Osteoblast (primary cell): ENCODE data around the gene SERPINB5. TPM values are rescaled to one million over a fixed set of nuclear protein-coding genes. Genes with fewer than 3 reads are reported as not detected.
A peak's percentile ranks its signal among the peaks of the same experiment; 100 is the strongest.

ENCODE experiments used
- DNase-seq: peaks from one replicate; pipeline ENCODE4 v3.0.0; 2011; ENCODE audit warnings: low spot score, mixed read lengths; ENCODE audit not compliant: insufficient read length; ENCODE audit errors: missing footprints
- H2AFZ ChIP-seq: 2 replicates; pipeline ENCODE4 v1.6.0; 2011; ENCODE audit warnings: mild to moderate bottlenecking, low read length
- H3K27ac ChIP-seq: 2 replicates; pipeline ENCODE4 v1.5.1; 2011; ENCODE audit warnings: mild to moderate bottlenecking, low read depth, low read length, moderate library complexity
- H3K27me3 ChIP-seq: 2 replicates; pipeline ENCODE4 v1.6.0; 2012; ENCODE audit warnings: mild to moderate bottlenecking, control low read depth, inconsistent platforms, low read length, moderate library complexity; ENCODE audit not compliant: insufficient read depth
- H3K36me3 ChIP-seq: 2 replicates; pipeline ENCODE4 v1.5.1; 2011; ENCODE audit warnings: mild to moderate bottlenecking, low read length, control low read depth, moderate library complexity; ENCODE audit not compliant: insufficient read depth
- H3K4me1 ChIP-seq: 2 replicates; pipeline ENCODE4 v1.5.1; 2011; ENCODE audit warnings: mild to moderate bottlenecking, low read length, control low read depth, moderate library complexity; ENCODE audit not compliant: insufficient read depth
- H3K4me2 ChIP-seq: 2 replicates; pipeline ENCODE4 v1.6.0; 2011; ENCODE audit warnings: mild to moderate bottlenecking, low read length; ENCODE audit not compliant: insufficient read depth
- H3K4me3 ChIP-seq: fragments of 200-600 bp; sonication (generic); 3 replicates; pipeline ENCODE4 v1.5.1; 2012; ENCODE audit warnings: mild to moderate bottlenecking, low read length, inconsistent platforms; ENCODE audit not compliant: insufficient read depth
- H3K79me2 ChIP-seq: 2 replicates; pipeline ENCODE4 v1.6.0; 2012; ENCODE audit warnings: mild to moderate bottlenecking, low read length, control low read depth, inconsistent platforms; ENCODE audit not compliant: insufficient read depth
- H3K9me3 ChIP-seq: 2 replicates; pipeline ENCODE4 v1.5.1; 2011; ENCODE audit warnings: low read depth, low read length, control low read depth
- H4K20me1 ChIP-seq: 2 replicates; pipeline ENCODE4 v1.6.0; 2012; ENCODE audit warnings: mild to moderate bottlenecking, low read length, control low read depth; ENCODE audit not compliant: insufficient read depth
- total RNA-seq: library from RNA; depleted of rRNA; stranded (reverse); fragments of >200 nt; gene quantifications from 2 replicates; pipeline ENCODE4 v1.2.3, GENCODE V29; 2012
- TF ChIP-seq, protein P1 (sequence below): IDR thresholded peaks from 2 replicates; pipeline ENCODE4 v1.5.1; 2011; ENCODE audit warnings: mild to moderate bottlenecking, low read depth, low read length, moderate library complexity; ENCODE audit errors: extremely low read depth

SERPINB5 gene
- total RNA-seq, 1 donor, result not detected

GRCh38 chr18:63539904-63540510, 63.2 kb downstream of the SERPINB5 start:
- Histone ChIP-seq H3K9me3 (no peaks in the 10 kb centered on the region), H3K27me3 (no peaks in the 10 kb centered on the region), H2AFZ (no peak overlapping the region), H3K36me3 (no peaks in the 10 kb centered on the region), H3K4me1 (peaks cover 8% of the 10 kb centered on the region), H4K20me1 (no peaks in the 10 kb centered on the region), H3K79me2 (no peaks in the 10 kb centered on the region), H3K27ac (no peak overlapping the region), H3K4me3 (no peak overlapping the region), H3K4me2 (peak overlapping the region; percentile 8)
- TF ChIP-seq, protein P1, sequence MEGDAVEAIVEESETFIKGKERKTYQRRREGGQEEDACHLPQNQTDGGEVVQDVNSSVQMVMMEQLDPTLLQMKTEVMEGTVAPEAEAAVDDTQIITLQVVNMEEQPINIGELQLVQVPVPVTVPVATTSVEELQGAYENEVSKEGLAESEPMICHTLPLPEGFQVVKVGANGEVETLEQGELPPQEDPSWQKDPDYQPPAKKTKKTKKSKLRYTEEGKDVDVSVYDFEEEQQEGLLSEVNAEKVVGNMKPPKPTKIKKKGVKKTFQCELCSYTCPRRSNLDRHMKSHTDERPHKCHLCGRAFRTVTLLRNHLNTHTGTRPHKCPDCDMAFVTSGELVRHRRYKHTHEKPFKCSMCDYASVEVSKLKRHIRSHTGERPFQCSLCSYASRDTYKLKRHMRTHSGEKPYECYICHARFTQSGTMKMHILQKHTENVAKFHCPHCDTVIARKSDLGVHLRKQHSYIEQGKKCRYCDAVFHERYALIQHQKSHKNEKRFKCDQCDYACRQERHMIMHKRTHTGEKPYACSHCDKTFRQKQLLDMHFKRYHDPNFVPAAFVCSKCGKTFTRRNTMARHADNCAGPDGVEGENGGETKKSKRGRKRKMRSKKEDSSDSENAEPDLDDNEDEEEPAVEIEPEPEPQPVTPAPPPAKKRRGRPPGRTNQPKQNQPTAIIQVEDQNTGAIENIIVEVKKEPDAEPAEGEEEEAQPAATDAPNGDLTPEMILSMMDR, result no peak
- peak; percentile 18 for DNase-seq

DNA sequence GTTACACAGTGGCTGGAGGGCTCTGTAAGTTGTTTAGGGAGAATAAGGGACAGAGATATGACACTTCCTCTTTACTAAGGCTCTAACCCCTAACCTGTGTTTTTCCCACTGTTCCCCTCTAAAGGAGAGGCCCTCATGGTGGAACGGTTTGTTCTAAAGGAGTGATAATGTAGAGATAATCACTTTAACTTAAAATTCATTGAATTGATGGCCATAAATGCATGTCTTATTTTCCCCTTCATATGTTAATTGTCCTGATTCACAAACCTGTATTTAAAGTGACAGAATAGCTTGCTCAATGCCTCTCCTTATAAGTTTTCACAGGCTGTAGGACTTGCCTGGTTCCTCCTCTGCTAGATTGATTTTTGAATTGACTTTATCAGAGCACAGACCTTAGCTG, 65.3 kb downstream of the SERPINB5 start, which contains the start of gene SERPINB12:
Gene SERPINB12 (plus strand): TSS at position 301 of the 400 bp plus-strand sequence. CDS start 13,791 bp downstream, outside the sequence.
- Histone ChIP-seq H3K4me2 (no peak within 1 kb of the TSS), H3K27ac (no peak within 1 kb of the TSS)

DNA sequence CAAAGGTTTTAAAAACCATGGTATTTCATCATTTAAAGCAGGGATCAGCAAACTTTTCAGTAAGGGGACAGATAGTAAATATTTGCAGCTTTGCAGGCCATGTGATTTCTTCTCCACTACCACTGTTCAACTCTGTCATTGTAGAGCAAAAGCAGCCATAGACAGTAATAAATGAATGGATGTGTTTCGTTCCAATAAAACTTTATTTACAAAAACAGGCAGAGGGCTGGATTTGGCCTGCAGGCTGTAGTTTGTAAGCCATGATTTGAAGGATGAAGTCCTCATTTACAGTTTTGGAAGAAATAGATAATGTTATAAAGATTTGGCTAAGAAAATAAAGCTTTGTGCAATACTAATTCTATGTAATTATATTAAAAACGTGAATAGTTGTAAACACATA, 67.3 kb downstream of the SERPINB5 start:
- H3K9me3 ChIP-seq, result no peaks in the 10 kb centered on the region
- TF ChIP-seq, protein P1, result no peak
- H3K27me3 ChIP-seq, result no peaks in the 10 kb centered on the region
- H3K4me3 ChIP-seq, result no peak overlapping the region
- H3K36me3 ChIP-seq, result no peaks in the 10 kb centered on the region
- H3K4me2 ChIP-seq, result no peak overlapping the region
- no peaks in the 10 kb centered on the region for H4K20me1 ChIP-seq
- H3K27ac ChIP-seq, result no peak overlapping the region
- H3K4me1 ChIP-seq, result peaks cover 8% of the 10 kb centered on the region
- no peak for DNase-seq
- H3K79me2 ChIP-seq, result no peaks in the 10 kb centered on the region
- no peak overlapping the region for H2AFZ ChIP-seq

More for the DNA sequence above, 65.3 kb downstream of the SERPINB5 start, which contains the start of gene SERPINB12:
- Histone ChIP-seq H4K20me1 (no peaks in the 10 kb centered on the region), H3K9me3 (no peaks in the 10 kb centered on the region), H2AFZ (no peak within 1 kb of the TSS), H3K4me3 (no peak within 1 kb of the TSS), H3K36me3 (no peaks in the 10 kb centered on the region), H3K79me2 (no peaks in the 10 kb centered on the region), H3K4me1 (peaks cover 8% of the 10 kb centered on the region), H3K27me3 (no peaks in the 10 kb centered on the region)
- DNase-seq, result no peak
- TF ChIP-seq, protein P1, result no peak

DNA sequence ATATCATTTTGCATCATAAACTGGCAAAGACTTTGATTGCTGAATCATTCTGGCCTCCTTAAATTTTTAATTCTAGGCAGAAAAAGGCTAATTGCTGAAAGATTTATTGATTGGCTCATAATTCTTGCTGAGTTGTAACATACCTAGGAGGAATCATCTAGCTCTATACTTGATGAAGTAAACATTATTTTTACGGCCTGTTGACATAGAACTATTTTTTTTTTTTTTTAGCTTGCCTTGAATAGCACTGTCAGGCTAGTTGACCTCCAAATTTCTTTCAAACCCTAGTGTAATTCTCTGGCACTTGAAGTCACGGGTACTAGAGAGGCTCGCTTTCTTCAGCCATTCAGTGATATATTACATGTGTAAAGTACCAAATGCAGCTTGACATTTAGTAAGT, 68.2 kb downstream of the SERPINB5 start:
- H3K4me1 ChIP-seq, result peaks cover 5% of the 10 kb centered on the region
- H3K27me3 ChIP-seq, result no peaks in the 10 kb centered on the region
- no peaks in the 10 kb centered on the region for H3K9me3 ChIP-seq
- no peak overlapping the region for H3K4me2 ChIP-seq
- H2AFZ ChIP-seq, result no peak overlapping the region
- H3K27ac ChIP-seq, result no peak overlapping the region
- no peaks in the 10 kb centered on the region for H4K20me1 ChIP-seq
- no peak for DNase-seq
- no peak overlapping the region for H3K4me3 ChIP-seq
- TF ChIP-seq, protein P1, result no peak
- no peaks in the 10 kb centered on the region for H3K79me2 ChIP-seq
- no peaks in the 10 kb centered on the region for H3K36me3 ChIP-seq
